T-helper 17 cell (primary cell): ENCODE measurements around the gene CCL11. TPM values are rescaled to one million over a fixed set of nuclear protein-coding genes. Genes with fewer than 3 reads are reported as not detected.

Experiments used
- ATAC-seq: fragments of 150-1000 bp; cut with Tn5 transposase; 2 replicates; pipeline ENCODE4 v1.10.0; 2021; ENCODE audit warnings: mild to moderate bottlenecking, moderate library complexity
- DNase-seq, 3 donors: peaks; one replicate each; pipeline versions ENCODE4 v3.0.0 to v3.0.0-alpha.2; 2020 to 2021
- H3K9me3 ChIP-seq: one replicate; pipeline ENCODE4 v1.7.0; 2013; ENCODE audit warnings: low read length, mild to moderate bottlenecking; ENCODE audit not compliant: control insufficient read depth, poor library complexity, severe bottlenecking
- H3K27ac Mint-ChIP-seq: one replicate; pipeline ENCODE4 v1.8.0; 2022; ENCODE audit warnings: mild to moderate bottlenecking, moderate library complexity, mixed read lengths
- H3K27me3 Mint-ChIP-seq: one replicate; pipeline ENCODE4 v1.8.0; 2022; ENCODE audit warnings: mixed read lengths
- H3K36me3 Mint-ChIP-seq: one replicate; pipeline ENCODE4 v1.8.0; 2022; ENCODE audit warnings: low read depth, mixed read lengths
- H3K4me1 Mint-ChIP-seq: one replicate; pipeline ENCODE4 v1.8.0; 2022; ENCODE audit warnings: mild to moderate bottlenecking, mixed read lengths
- H3K4me3 Mint-ChIP-seq: one replicate; pipeline ENCODE4 v1.8.0; 2022; ENCODE audit warnings: mild to moderate bottlenecking, moderate library complexity, mixed read lengths
- total RNA-seq, 4 donors: library from RNA in 2 of 4; stranded (reverse) in 2 of 4; gene quantifications; one replicate each; pipeline ENCODE4 v1.2.3 and lab custom pipeline; 2022 to 2026

Gene CCL11
- total RNA-seq = not detected
- total RNA-seq (lab: John Stamatoyannopoulos, UW) = 0 reads per million in 2 donors

GRCh38 chr17:34285286-34285792 lies at the start of gene CCL11:
Gene CCL11, plus strand, starts transcription at chr17:34285742. Its CDS starts 67 bp downstream, at chr17:34285809.
- no peaks in the 10 kb centered on the region for H3K9me3 ChIP-seq
- H3K4me1 Mint-ChIP-seq = no peaks in the 10 kb centered on the region
- H3K36me3 Mint-ChIP-seq = no peaks in the 10 kb centered on the region
- no peak within 1 kb of the TSS for H3K27ac Mint-ChIP-seq
- H3K27me3 Mint-ChIP-seq = peaks cover 52% of the 10 kb centered on the region
- no peak for DNase-seq
- ATAC-seq = no peak
- no peak within 1 kb of the TSS for H3K4me3 Mint-ChIP-seq

- no peak overlapping the region for H3K4me3 Mint-ChIP-seq
- peaks cover 54% of the 10 kb centered on the region for H3K27me3 Mint-ChIP-seq
- no peak for ATAC-seq
Measured at GRCh38 chr17:34236281-34236892, 49.2 kb upstream of the CCL11 start.

GRCh38 chr17:34237458-34237857 lies 48.1 kb upstream of the CCL11 start:
- Mint-ChIP-seq H3K27ac (no peak overlapping the region), H3K36me3 (peaks cover 3% of the 10 kb centered on the region), H3K27me3 (peaks cover 53% of the 10 kb centered on the region), H3K4me1 (peaks cover 7% of the 10 kb centered on the region), H3K4me3 (no peak overlapping the region)
- no peak for ATAC-seq
- no peaks in the 10 kb centered on the region for H3K9me3 ChIP-seq
- DNase-seq = no peak

More at GRCh38 chr17:34236281-34236892, 49.2 kb upstream of the CCL11 start:
- no peak for DNase-seq
- no peaks in the 10 kb centered on the region for H3K9me3 ChIP-seq
- Mint-ChIP-seq H3K36me3 (peaks cover 3% of the 10 kb centered on the region), H3K27ac (no peak overlapping the region), H3K4me1 (peaks cover 7% of the 10 kb centered on the region)

- Mint-ChIP-seq H3K36me3 (peaks cover 3% of the 10 kb centered on the region), H3K27me3 (peaks cover 29% of the 10 kb centered on the region), H3K27ac (no peak overlapping the region), H3K4me3 (no peak overlapping the region), H3K4me1 (peaks cover 3% of the 10 kb centered on the region)
- no peaks in the 10 kb centered on the region for H3K9me3 ChIP-seq
- ATAC-seq (no peak), DNase-seq (no peak)
Measured at GRCh38 chr17:34241062-34241461, 44.5 kb upstream of the CCL11 start.

DNA sequence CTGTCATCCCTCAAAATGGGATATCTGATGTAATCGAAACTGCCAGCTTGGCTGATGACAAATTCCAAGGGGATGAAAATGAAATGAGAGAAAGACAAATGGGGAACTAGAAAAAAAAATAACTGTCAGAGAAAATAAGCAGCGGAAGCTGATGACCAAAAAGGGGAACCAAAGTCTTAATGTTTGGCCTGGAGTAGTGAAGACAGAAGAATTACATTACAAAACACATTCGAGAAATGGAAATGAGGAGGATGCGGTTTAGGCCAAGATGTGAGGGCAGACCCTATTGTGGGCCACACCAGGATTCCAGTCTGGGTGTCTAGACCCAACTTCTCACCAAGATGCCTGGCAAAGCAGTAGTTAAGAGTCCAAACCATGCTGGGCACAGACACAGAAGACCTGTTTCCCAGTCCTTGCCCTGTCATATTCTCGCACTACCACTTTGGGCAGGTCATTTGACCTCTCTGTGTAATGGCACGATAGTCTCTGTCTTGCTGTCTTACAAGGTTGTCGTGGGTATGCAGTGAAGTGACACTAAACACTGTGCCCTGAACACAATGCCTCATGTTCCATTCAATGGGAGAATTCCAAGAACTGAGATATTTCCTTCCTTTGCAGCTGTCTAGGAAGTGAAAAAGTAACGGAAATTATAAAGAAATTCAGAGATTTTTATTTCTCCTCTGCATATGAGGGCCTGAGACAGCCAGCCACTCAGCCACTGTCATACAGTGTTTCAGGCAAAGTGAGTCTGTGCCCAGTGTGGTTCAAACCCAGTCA lies 42.8 kb upstream of the CCL11 start:
- H3K27me3 Mint-ChIP-seq = peaks cover 21% of the 10 kb centered on the region
- ATAC-seq = no peak
- no peak overlapping the region for H3K27ac Mint-ChIP-seq
- peaks cover 2% of the 10 kb centered on the region for H3K36me3 Mint-ChIP-seq
- no peak overlapping the region for H3K4me3 Mint-ChIP-seq
- DNase-seq = no peak
- H3K9me3 ChIP-seq = no peaks in the 10 kb centered on the region
- peaks cover 2% of the 10 kb centered on the region for H3K4me1 Mint-ChIP-seq

DNA sequence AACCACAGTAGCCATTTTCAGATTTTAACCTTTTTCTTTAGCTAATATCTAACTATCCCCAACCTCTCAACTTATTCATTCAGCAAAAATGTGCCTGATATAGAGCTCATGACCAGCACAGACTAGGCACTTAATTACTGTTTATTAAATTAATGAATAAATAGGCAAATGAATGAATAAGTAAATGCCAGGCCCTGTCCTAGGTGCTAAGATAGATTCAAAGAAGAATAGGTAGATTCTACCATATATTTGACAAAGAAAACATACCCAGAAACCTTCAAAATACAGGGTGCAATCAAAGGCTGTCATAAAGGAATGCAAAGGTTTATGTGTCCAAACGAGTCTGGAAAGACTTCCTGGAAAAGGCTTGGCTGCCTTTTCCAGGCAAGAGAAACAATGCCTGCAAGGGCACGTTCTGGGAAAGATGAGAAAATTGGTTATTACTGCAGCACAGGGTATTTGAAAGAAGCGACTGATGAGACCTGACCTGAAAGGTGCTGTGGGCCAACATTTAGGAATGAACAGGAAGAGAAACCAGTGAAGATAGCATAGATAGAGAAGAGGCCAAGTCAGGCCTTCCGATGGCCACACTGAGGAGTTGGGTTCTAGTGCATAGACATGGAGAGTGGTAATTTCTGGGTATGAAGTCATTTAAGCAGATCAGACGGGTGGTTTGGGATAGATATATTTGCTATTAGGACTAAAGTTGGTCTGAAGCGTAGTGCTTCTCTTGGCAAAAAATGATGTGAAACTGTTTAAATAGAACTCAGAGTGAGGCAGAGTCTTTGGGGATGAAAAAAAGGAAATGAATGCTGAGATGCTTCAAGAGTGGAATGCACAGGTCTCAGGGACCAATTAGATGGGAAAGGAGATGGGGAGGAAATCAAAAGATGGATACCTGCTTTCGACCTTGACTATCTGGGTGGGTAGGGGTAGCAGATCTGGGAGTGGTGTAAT lies 41.9 kb upstream of the CCL11 start:
- Mint-ChIP-seq H3K27me3 (peaks cover 24% of the 10 kb centered on the region), H3K27ac (no peak overlapping the region), H3K36me3 (peaks cover 2% of the 10 kb centered on the region), H3K4me1 (peaks cover 2% of the 10 kb centered on the region), H3K4me3 (no peak overlapping the region)
- no peaks in the 10 kb centered on the region for H3K9me3 ChIP-seq
- DNase-seq (no peak), ATAC-seq (no peak)

- peaks cover 2% of the 10 kb centered on the region for H3K36me3 Mint-ChIP-seq
- H3K9me3 ChIP-seq = no peaks in the 10 kb centered on the region
- peaks cover 2% of the 10 kb centered on the region for H3K4me1 Mint-ChIP-seq
- DNase-seq = no peak
- ATAC-seq = no peak
- peaks cover 10% of the 10 kb centered on the region for H3K27me3 Mint-ChIP-seq
- no peak overlapping the region for H3K27ac Mint-ChIP-seq
- H3K4me3 Mint-ChIP-seq = no peak overlapping the region
Measured at GRCh38 chr17:34245351-34245905, 40.1 kb upstream of the CCL11 start.

- peak; percentile 23 for ATAC-seq
Measured at GRCh38 chr17:34246446-34246845, 39.1 kb upstream of the CCL11 start.

DNA sequence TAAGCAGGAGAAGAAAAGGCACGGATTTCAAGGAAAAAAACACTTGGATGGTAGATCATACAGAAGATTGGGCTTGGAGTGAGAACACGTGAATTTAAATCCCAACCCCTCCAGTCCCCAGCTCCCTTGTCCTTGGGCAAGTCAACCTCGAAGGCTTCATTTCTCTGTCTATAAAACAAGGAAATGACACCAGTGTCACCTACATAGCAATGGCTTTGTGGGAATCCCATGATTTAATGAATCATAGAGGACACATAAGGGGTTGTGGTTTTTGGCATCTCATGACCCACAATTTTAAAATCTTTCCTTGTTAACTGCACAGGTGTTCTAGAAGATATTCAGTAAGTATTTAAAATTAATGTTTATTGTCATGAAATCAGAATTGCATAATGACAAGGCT lies 38.7 kb upstream of the CCL11 start:
- ATAC-seq = no peak
- no peak overlapping the region for H3K27ac Mint-ChIP-seq

More at GRCh38 chr17:34246446-34246845, 39.1 kb upstream of the CCL11 start:
- no peak overlapping the region for H3K27ac Mint-ChIP-seq
- no peaks in the 10 kb centered on the region for H3K9me3 ChIP-seq
- DNase-seq = no peak
- H3K27me3 Mint-ChIP-seq = peaks cover 16% of the 10 kb centered on the region
- H3K36me3 Mint-ChIP-seq = peaks cover 4% of the 10 kb centered on the region
- H3K4me1 Mint-ChIP-seq = peaks cover 2% of the 10 kb centered on the region
- H3K4me3 Mint-ChIP-seq = no peak overlapping the region

GRCh38 chr17:34248511-34249024 lies 37.0 kb upstream of the CCL11 start:
- Mint-ChIP-seq H3K4me1 (peaks cover 2% of the 10 kb centered on the region), H3K36me3 (peaks cover 4% of the 10 kb centered on the region), H3K27me3 (peaks cover 35% of the 10 kb centered on the region), H3K27ac (no peak overlapping the region), H3K4me3 (no peak overlapping the region)
- DNase-seq (no peak), ATAC-seq (no peak)
- no peaks in the 10 kb centered on the region for H3K9me3 ChIP-seq

More for the DNA sequence above, 38.7 kb upstream of the CCL11 start:
- H3K4me1 Mint-ChIP-seq = peaks cover 2% of the 10 kb centered on the region
- no peak for DNase-seq
- peaks cover 4% of the 10 kb centered on the region for H3K36me3 Mint-ChIP-seq
- no peaks in the 10 kb centered on the region for H3K9me3 ChIP-seq
- peaks cover 20% of the 10 kb centered on the region for H3K27me3 Mint-ChIP-seq
- no peak overlapping the region for H3K4me3 Mint-ChIP-seq

- H3K9me3 ChIP-seq = no peaks in the 10 kb centered on the region
- ATAC-seq (no peak), DNase-seq (no peak)
- Mint-ChIP-seq H3K27ac (no peak overlapping the region), H3K27me3 (peaks cover 40% of the 10 kb centered on the region), H3K4me3 (no peak overlapping the region), H3K4me1 (peaks cover 2% of the 10 kb centered on the region), H3K36me3 (peaks cover 4% of the 10 kb centered on the region)
Measured at GRCh38 chr17:34249061-34249460, 36.5 kb upstream of the CCL11 start.

- DNase-seq = no peak
- no peak overlapping the region for H3K27ac Mint-ChIP-seq
- peaks cover 4% of the 10 kb centered on the region for H3K36me3 Mint-ChIP-seq
- no peaks in the 10 kb centered on the region for H3K9me3 ChIP-seq
- ATAC-seq = no peak
- H3K4me1 Mint-ChIP-seq = peaks cover 2% of the 10 kb centered on the region
- H3K4me3 Mint-ChIP-seq = no peak overlapping the region
- peaks cover 44% of the 10 kb centered on the region for H3K27me3 Mint-ChIP-seq
Measured at GRCh38 chr17:34249478-34249877, 36.1 kb upstream of the CCL11 start.
